K562 (cell line): ENCODE results near the gene ABHD16A. TPM values are rescaled to one million over a fixed set of nuclear protein-coding genes. Genes with fewer than 3 reads are reported as not detected.
A peak's percentile ranks its signal among the peaks of the same experiment; 100 is the strongest.

Source experiments
- ATF7 ChIP-seq: fragments of 450-650 bp; IDR thresholded peaks from 2 replicates; pipeline ENCODE4 v1.7.1; 2014; ENCODE audit warnings: mild to moderate bottlenecking, moderate library complexity
- HBP1 ChIP-seq: fragments of 450-650 bp; formaldehyde crosslinking; IDR thresholded peaks from 2 replicates; pipeline ENCODE4 v1.4.0; 2022; ENCODE audit warnings: missing genetic modification characterization
- HNRNPH1 ChIP-seq: fragments of 200-400 bp; formaldehyde crosslinking; optimal IDR thresholded peaks from 2 replicates; pipeline ENCODE3; 2017; ENCODE audit warnings: low read depth, mild to moderate bottlenecking, low read length, moderate library complexity
- MBD1 ChIP-seq: fragments of 250-450 bp; sonication (Bioruptor Pico); IDR thresholded peaks from 2 replicates; pipeline ENCODE4 v1.8.0; 2022; ENCODE audit warnings: inconsistent platforms
- NFIX ChIP-seq: fragments of 250-450 bp; sonication (Bioruptor Pico); IDR thresholded peaks from 2 replicates; pipeline ENCODE4 v1.4.0; 2020; ENCODE audit warnings: low read depth, mild to moderate bottlenecking, moderate library complexity
- PHB ChIP-seq: fragments of 250-450 bp; sonication (Bioruptor Pico); IDR thresholded peaks from 2 replicates; pipeline ENCODE4 v1.5.0; 2021
- PKNOX1 ChIP-seq: fragments of 450-650 bp; IDR thresholded peaks from 2 replicates; pipeline ENCODE4 v1.6.1; 2016
- POLR2B ChIP-seq: fragments of 450-650 bp; IDR thresholded peaks from 2 replicates; pipeline ENCODE4 v1.6.1; 2018; ENCODE audit warnings: low read depth; ENCODE audit not compliant: partially characterized antibody
- PYGO2 ChIP-seq: fragments of 450-650 bp; IDR thresholded peaks from 2 replicates; pipeline ENCODE4 v1.6.1; 2016; ENCODE audit warnings: mild to moderate bottlenecking, missing genetic modification characterization, moderate library complexity, missing compliant biosample characterization
- TCF3 ChIP-seq: sonication (generic); formaldehyde crosslinking; IDR thresholded peaks from 2 replicates; pipeline ENCODE4 v1.4.0; 2020; ENCODE audit warnings: mild to moderate bottlenecking, missing genetic modification reagents
- XRCC5 ChIP-seq: fragments of 200-400 bp; formaldehyde crosslinking; IDR thresholded peaks from 2 replicates; pipeline ENCODE4 v1.6.1; 2017; ENCODE audit warnings: low read depth, mild to moderate bottlenecking, low read length
- ZNF407 ChIP-seq: fragments of 450-650 bp; IDR thresholded peaks from 2 replicates; pipeline ENCODE4 v1.6.1; 2016; ENCODE audit warnings: low read depth
- ZNF830 ChIP-seq: fragments of 250-450 bp; sonication (Bioruptor Pico); IDR thresholded peaks from 2 replicates; pipeline ENCODE4 v1.5.0; 2021; ENCODE audit warnings: mild to moderate bottlenecking
- polyA plus RNA-seq, 8 experiments: library from polyadenylated mRNA; depleted of rRNA in 4 of 8; stranded (reverse) in 5 of 8; unstranded in 3 of 8; fragments of >200 nt; fragmentation: Nextera tagmentation in 2 of 8; fragmentation: Illumina TruSeq in 1 of 8; extraction: Ambion mirVana in 2 of 8; extraction: Trizol in 1 of 8; gene quantifications; 2 replicates each; pipeline versions ENCODE4 v1.2.1 to v1.2.3, GENCODE V29; 2011 to 2014; ENCODE audit warnings: inconsistent platforms in 1 of 8, missing spikeins in 1 of 8
- total RNA-seq, 7 experiments: library from RNA; depleted of rRNA in 6 of 7; stranded (reverse); fragments of >200 nt in 6 of 7; fragmentation: Illumina TruSeq in 2 of 7; extraction: Trizol in 2 of 7; gene quantifications; 2 replicates each; pipeline versions ENCODE4 v1.2.1 to v1.2.3, GENCODE V29; 2011 to 2021; ENCODE audit warnings: low replicate concordance in 1 of 7

The ABHD16A gene
- total and polyA plus RNA-seq, 9 of the 15 experiments (the other 6 are each of a cell fraction or from before 2014, with no cell fraction given) = 25.8 to 120 (median 81.6) TPM

GRCh38 chr6:31690231-31691077 lies 12.7 kb downstream of the ABHD16A start (continued):
- TF ChIP-seq ZNF407 (no peak), ATF7 (peak; percentile 89), XRCC5 (no peak; the same call in 1 of the 2 replicates), PKNOX1 (no peak), MBD1 (CRISPR knock-in tag) (0 out of 2 replicates have a peak, but pooled peaks have one; percentile 36), TCF3 (CRISPR knock-in tag) (peak; percentile 91), POLR2B (peak; percentile 75), ZNF830 (peak; percentile 88; the same call in 1 of the 2 replicates), PHB (CRISPR knock-in tag) (no peak), NFIX (no peak), HBP1 (CRISPR knock-in tag) (peak; percentile 83), HNRNPH1 (no peak), PYGO2 (tag) (no peak)
